AG08396 (cell line): ENCODE measurements around the gene ROBO3.

Source experiments
- DNase-seq: peaks from one replicate; pipeline ENCODE4 v3.0.0; 2012; ENCODE audit warnings: low spot score, mixed read lengths

ROBO3 gene

DNA sequence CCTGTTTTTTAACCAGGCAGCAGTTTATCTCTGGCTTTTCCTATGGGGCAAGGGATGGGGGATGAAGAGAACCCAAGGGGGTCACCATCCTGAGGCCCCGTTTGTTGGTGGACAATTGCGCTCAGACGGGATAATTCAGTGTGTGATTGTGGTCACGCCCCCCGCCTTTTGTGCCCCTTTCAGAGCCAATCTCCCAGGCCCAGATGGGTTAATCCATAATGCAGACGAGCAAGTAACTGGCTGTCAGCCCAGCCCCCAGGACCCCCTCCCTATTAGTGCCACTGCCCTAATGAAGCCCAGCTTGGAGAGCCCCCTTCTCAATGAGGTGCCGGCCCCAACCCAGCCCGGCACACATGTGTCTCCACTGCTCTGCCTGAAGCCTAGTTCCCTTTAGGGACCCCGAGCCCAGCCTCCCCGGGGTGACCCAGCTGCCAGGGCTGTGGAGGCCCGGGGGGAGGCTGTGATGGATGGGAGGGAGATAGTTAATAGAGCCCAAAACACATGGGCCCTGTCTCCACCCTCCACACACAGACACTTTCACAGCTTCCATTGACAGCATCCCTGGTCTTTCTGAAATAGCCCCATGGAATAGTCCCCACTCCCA, 19.1 kb upstream of the ROBO3 start:
- no peak for DNase-seq

- no peak for DNase-seq
Observed at GRCh38 chr11:124859171-124859570, 6.1 kb upstream of the ROBO3 start.

- no peak for DNase-seq
Observed at GRCh38 chr11:124861670-124862069, 3.6 kb upstream of the ROBO3 start.

- peak; percentile 77 for DNase-seq
Observed at GRCh38 chr11:124863137-124863825, 2.0 kb upstream of the ROBO3 start.

GRCh38 chr11:124863826-124864165, 1.4 kb upstream of the ROBO3 start:
- DNase-seq = no peak

DNA sequence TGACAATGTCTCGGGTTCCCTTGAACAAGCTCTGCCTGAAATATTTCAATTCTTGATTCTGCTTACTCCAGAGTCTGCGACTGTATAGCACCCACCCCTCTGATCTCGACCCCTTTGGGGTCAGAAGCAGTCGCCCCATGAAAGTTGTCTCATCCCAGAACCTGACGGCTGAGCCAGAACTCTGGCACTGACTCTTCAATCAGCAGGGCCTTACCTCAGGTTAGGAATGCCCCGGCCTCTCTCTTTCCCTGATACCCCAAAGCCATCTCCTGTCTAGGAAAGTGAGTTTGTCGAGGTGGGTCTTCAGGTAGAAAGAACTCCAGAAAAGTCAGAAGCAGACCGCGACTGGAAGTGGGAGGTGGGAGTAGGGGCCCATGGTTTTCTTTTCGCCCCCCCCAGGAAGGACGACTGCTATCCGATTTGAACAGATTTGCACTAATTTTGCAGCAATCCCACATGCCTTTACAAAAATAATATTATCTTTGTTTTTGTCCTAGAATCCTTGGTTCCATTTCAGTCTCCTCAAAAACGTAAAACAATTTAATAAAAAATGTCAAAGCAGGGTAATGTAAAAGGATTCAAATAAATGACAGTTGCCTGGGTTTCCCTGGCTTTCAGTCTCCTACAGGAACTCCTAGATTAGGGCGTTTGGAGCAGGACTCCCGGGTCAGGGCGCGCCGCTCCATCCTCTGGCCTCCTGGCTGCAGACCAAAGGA, 898 bp upstream of the ROBO3 start:
- no peak for DNase-seq

DNA sequence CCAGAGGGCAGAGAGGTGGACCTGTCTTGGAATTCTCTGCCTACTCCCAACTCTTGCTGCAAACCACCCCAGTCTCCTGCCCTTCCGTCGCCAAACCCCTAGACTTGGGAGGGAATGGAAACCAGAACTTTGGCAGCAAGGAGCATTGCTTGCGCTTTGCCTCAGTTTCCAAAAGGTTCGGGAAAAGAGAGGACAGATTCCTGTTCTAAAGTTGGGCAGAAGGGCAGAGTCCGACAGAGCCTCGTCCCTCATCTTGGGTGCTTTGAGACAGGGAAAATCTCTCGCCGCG, 396 bp upstream of the ROBO3 start:
- DNase-seq = no peak

- DNase-seq = peak; percentile 84
Observed at GRCh38 chr11:124865902-124866851, 945 bp downstream of the ROBO3 start.

DNA sequence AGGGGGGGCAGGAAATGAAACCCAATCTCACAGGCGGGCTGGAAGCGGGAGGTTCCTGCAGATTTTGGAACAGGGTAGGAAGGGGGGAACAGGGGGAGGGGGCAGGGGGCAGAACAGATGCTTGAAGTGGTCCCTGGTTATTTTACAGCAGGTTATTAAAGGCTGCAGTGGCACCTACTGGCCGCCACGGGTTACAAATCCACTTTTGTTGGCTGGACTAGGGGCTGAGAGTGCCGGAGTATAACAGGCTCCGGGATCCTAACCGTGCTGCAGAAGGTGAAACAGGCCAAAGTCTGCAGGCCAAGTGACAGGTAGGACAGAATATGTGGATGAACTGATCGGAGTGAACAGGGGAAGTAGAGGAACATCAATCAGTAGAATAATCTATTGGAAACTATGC, 2.5 kb downstream of the ROBO3 start:
- DNase-seq = peak; percentile 77

DNA sequence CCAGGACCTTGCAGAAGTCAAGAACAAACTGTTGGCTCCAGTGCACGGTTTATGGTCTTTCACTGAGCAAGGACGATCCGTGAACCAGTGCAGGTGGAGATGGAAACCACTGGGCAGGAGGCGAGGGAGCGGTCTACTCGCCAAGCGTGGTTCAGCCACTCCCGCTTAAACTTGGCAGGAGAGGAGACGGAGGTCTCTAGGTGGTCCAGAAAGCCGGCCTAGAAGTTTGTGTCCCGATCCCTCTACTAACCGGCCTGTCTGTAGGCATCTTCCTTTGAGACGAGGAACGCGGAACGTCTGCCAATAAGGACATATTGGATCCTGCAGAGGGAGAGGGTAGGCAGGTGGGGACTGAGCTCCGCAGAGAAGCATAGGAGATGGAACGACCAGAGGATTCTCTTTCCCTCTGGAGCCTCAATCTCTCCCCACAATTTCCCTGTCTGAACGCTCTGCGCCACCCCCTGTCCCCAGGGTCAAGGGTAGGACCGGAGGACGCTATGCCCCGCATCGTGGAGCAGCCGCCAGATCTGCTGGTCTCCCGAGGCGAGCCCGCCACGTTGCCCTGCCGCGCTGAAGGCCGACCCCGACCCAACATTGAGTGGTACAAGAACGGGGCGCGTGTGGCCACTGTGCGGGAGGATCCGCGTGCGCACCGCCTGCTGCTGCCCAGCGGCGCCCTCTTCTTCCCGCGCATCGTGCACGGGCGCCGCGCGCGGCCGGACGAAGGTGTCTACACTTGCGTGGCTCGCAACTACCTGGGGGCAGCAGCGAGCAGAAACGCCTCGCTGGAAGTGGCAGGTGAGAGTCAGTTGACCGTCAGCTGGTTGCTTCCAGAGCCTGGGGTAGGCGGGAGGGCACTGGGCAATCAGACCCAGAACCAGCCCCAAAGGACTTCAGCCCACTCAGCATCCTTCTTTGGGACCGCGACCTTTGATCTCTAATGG, 3.4 kb downstream of the ROBO3 start:
- DNase-seq = no peak

- no peak for DNase-seq
Observed at GRCh38 chr11:124869331-124869730, 4.1 kb downstream of the ROBO3 start.

- no peak for DNase-seq
Observed at GRCh38 chr11:124869856-124870387, 4.7 kb downstream of the ROBO3 start.

GRCh38 chr11:124870430-124870829, 5.2 kb downstream of the ROBO3 start:
- DNase-seq = no peak

GRCh38 chr11:124872280-124872679, 7.0 kb downstream of the ROBO3 start:
- no peak for DNase-seq

DNA sequence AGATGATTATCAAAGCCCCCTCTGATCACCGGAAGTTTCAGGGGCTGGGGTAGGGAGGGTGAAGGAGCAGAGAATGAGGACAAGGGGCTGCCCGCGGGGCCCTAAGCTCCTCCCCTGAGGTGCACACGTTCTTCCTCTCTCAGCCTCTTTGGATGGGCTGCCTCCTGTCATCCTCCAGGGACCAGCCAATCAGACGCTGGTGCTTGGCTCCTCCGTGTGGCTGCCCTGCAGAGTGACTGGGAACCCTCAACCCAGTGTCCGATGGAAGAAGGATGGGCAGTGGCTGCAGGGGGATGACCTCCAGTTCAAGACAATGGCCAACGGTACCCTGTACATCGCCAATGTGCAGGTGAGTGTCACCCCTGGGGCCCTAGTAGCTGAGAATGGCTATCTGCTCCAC, 7.5 kb downstream of the ROBO3 start:
- no peak for DNase-seq

- no peak for DNase-seq
Observed at GRCh38 chr11:124873951-124874350, 8.7 kb downstream of the ROBO3 start.

GRCh38 chr11:124874571-124875255, 9.5 kb downstream of the ROBO3 start:
- no peak for DNase-seq

GRCh38 chr11:124875401-124875800, 10.2 kb downstream of the ROBO3 start:
- DNase-seq = no peak

GRCh38 chr11:124875943-124876817, 10.9 kb downstream of the ROBO3 start:
- peak; percentile 96 for DNase-seq
